NCI-H1417 treated with DMSO at 0.1 percent for 48 hours (cell line): ENCODE data around the gene PNKD.

Source experiments
- DNase-seq: peaks from one replicate; lab custom pipeline; 2025; lab: John Stamatoyannopoulos, UW

Gene PNKD, protein sequence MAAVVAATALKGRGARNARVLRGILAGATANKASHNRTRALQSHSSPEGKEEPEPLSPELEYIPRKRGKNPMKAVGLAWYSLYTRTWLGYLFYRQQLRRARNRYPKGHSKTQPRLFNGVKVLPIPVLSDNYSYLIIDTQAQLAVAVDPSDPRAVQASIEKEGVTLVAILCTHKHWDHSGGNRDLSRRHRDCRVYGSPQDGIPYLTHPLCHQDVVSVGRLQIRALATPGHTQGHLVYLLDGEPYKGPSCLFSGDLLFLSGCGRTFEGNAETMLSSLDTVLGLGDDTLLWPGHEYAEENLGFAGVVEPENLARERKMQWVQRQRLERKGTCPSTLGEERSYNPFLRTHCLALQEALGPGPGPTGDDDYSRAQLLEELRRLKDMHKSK

DNA sequence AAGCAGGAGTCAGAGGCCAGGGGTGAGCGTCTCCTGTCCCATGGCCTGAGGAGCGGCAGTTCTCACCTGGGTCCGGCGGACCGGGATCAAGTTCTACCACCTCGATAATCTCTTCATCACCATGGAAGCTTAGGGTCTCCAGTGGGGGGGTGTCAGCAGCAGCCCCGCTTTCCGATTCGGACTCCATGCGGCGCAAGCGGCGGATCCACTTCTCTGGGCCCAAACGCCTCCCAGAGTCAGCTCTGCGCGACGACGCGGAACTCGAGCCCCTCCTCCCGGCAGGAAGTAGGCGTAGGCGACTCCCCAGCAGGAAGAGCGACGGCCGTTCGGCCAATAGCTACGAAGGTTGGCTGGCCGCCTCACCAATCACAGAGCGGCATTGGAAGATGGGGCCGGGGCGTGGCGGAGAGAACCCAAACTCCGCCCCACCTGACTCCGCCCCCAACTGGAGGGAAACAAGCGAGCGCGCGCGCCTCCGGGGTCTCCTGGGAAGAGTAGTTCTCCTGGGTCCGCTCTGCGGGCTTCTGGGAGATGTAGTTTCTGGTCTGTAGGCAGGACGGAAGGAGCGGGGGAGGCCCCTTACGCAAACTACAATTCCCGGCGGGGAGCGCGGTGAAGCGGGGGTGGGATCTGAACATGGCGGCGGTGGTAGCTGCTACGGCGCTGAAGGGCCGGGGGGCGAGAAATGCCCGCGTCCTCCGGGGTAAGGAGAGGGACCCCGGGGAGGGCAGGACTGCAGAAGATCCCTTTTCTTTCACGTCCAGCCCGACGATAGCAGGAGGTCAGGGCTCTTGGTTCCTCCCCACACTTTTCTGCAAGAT is at the start of gene PNKD, which contains the start of gene AAMP:
TSS of gene PNKD (plus strand) at position 620 of the 821 bp plus-strand sequence. CDS start at position 637, 17 bp downstream.
TSS of gene AAMP (minus strand) at position 238 of the 821 bp plus-strand sequence. CDS start at position 187, 51 bp downstream.
- peak; percentile 90 for DNase-seq

DNA sequence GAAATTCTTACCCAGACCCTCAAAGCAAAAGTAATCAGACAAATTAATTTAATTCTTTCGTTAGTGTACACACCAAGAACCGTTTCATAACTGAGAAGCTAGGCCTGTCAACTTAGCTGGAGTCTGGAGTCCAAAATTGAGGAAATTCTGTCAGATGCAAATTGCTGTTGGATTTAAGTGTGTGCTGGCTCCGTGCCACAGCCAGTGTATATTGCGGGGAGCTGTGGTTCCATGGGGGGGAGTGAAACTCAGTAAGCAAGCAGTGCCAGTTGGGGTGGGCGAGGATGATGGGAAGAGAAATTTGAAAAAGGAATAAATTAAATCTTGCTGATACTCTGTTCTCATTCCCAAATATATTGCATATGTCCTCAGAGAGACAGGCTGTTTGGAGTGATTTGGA is 49.3 kb upstream of the PNKD start:
- no peak for DNase-seq

DNA sequence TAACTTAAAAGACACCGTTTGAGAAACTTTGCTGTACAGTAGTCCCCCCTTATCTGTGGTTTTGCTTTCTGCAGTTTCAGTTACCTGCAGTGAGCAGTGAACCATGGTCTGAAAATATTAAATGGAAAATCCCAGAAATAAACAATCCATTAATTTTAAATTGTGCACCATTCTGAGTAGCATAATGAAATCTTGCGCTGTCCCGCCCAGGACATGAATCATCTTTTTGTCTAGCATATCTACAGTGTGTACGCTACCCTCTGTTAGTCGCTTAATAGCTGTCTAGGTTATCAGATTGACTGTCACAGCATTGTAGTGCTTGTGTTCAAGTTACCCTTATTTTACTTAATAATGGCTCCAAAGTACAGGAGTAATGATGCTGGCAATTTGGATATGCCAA is 47.3 kb upstream of the PNKD start:
- DNase-seq, result no peak

DNA sequence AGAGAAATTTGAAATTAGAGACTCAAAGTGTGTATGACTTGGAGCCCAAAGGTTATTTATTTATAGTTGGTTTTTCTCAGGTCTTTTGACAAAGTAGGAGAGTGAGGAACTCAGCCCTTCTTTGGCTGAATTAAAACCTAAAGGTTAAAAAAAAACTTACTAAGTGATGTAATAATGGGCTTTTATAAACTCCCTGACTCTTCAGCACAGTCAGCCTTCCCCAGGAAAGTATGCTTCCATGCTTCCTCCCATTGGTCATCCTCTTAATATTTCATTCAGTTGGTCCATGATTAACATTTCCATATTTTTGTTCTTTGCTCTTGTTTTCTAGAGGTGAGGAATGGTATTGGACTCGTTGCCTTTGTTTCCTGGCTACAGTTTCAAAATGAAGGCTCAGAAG is 46.1 kb upstream of the PNKD start:
- DNase-seq, result no peak

DNA sequence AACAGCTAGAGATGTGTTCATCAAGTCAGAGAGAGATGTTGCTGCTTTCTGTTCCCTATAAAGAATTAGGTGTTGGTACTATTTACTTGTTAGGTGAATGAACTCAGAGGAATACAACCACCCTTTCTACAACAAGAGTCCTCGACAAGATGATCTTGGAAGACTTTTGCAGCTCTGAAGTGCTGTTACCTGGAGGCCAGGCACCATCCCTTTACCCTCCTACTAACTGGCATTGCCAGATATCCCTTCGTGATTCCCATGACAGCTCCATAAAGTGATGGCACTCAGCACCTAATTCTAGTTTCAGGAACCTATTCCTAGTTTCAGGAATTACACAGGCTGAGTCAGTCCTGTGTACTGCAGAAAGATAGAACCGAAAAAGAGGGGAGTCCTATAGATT is 43.4 kb upstream of the PNKD start:
- DNase-seq, result no peak

DNA sequence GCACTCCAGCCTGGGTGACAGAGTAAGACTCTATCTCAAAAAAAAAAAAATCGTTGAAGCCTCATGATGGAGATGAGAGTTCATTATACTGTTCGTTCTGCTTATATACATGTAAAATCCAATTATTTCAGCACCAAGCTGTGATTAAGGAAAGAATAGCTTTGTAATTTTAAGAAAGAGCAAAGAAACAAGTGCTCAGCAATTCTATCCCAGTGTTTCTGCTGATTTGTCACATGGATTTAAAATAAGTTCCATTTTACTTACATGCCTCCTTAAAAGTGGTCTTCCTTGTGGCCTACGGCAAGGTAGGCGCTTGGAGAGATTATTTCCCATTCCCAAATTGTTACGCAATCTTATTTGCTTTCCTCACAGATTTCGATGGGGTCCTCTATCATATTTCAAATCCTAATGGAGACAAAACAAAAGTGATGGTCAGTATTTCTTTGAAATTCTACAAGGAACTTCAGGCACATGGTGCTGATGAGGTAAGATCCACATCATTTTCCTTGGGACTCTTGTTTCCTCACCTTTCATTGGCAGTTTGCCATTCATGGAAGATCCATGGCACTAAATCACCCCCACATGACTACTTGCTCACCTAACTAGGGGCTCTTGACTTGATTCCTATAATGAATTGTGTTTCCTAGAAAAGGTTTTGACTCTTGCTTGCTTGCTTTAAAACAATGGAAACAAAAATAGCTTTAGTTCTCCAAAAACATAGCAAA is 41.8 kb upstream of the PNKD start:
- no peak for DNase-seq

DNA sequence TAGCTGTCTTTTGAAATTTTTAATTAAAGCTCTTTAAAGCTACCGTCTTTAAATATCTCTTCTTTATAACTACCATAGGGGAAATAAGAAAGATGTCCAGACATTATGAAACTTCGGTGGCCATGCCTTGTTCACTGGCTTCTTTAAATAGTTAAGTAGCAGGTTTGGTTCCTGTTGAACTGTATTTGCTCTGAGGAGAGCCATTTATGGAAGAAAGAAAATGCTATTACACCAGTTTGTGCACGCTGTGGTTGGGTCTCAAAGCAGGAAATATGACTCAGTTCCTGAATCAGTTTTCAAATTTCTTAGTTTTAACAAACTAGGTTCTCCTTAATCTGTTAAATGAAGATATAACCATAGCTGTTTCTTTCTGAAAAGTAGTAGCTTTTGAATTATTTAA is 41.1 kb upstream of the PNKD start:
- no peak for DNase-seq

DNA sequence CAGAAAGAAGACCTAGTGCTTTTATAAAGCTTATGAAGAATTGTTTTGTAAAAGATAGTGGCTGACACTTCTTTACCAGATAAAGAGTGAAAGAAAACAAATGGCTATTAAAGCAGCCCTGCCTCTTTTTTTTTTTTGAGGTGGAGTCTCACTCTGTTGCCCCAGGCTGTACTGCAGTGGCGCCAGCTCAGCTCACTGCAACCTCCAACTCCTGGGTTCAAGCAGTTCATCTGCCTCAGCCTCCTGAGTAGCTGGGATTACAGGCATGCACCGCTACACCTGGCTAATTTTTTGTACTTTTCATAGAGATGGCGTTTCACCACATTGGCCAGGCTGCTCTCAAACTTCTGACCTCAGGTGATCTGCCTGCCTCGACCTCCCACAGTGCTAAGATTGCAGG is 40.5 kb upstream of the PNKD start:
- DNase-seq, result no peak

DNA sequence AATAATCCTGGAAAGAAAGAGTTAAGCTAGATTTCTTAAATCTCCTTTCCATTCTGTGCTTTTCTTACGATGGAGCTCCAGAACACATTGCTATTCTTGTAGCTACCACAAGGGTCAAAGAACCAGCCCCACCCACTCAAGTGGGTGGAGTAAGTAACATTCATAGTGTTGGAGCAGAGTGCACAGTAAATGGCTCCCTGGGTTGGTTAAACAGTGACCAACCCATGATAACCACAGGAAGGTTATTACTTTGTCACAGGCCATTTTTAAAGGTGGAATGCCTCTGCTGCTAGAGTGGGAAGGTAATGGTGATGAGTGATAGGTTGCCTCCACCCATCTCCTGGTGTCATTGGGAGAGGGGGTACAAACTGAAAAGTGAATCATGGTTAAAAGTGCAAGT is 39.4 kb upstream of the PNKD start:
- no peak for DNase-seq

DNA sequence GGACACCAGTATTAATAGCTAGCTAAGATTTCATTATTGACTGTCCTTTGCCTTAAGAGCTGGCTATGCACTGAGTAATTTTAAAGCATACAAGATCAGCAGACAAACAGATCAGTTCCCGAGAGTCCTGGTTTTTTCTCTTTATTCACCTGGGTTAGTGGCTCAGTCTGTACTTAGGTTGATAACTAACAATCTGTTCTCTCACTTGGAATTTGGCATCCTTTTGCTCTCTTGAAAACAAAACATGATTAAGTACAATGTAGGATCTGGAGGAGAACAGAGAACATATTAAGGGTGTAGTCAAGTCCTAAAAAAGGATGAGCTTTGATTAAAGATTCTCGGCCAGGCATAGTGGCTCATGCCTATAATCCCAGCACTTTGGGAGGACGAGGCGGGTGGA is 36.8 kb upstream of the PNKD start:
- DNase-seq, result no peak

DNA sequence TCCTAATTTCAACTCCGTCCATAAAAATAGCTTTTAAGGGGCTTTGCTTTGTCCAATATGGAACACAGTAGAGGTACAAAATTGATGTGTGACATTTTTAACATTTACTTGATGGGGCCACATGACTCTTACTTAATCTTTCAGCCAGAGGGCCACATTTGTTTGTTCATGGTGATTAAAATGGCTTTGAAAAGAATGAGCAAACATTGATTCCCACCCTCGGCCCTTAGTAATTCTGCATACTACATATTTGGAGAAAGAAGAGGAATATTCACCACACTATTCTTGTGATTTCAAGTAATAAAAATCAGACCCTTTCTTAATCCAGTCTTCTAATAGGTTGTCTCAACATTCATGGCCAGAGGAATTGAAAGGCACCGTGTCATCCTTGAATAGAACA is 35.8 kb upstream of the PNKD start:
- DNase-seq, result no peak

DNA sequence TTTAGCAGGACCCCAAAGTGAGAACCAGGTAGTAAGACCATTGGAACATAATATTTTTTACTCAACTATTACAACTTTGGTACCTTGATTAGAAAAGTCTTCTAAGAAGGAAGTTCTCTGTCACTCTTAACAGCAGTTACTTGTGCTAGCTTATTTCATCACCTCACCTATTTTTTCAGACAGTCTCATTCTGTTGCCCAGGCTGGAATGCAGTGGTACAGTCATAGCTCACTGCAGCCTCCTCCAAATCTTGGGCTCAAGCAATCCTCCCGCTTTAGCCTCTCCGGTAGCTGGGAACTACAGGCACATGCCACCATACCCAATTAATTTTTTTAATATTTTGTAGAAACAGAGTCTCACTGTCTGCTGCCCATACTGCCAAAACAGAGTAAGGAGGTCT is 35.3 kb upstream of the PNKD start:
- no peak for DNase-seq

DNA sequence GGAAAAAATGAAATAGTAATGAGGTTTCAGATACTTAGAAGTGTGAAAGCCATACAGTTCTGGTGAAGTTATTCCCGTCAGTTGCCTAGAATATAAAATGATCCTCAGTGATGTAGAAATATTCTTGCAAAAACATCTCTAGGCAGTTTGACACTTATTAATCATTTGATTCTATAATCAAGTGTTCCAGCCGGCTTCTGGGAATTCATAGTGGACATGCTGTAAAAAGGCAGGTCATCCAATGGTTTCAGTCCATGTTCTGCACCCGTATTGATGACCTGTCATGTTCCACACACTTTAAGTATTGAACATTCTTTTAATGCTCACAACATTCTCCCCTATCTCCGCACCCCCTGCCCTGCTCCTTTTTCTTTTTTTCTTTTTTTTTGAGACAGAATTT is 33.5 kb upstream of the PNKD start:
- DNase-seq, result no peak

DNA sequence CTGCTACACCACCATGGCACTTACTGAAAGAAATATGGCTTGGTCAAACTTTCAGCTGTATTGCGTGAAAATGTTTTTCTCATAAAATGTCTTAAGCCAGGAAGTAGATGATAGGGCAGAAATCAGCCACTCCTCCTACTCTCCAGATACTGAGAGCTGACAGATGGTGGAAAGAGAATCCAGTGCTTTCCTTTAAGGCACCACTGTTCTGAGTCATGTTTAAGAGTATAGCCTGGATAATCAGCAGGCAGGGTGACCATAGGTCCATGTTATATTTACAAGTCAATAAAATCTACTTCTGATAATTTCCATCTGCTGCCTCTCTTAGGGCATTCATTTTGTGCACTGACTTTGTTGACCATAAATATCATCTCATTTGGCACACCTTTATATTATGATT is 31.4 kb upstream of the PNKD start:
- DNase-seq, result no peak

DNA sequence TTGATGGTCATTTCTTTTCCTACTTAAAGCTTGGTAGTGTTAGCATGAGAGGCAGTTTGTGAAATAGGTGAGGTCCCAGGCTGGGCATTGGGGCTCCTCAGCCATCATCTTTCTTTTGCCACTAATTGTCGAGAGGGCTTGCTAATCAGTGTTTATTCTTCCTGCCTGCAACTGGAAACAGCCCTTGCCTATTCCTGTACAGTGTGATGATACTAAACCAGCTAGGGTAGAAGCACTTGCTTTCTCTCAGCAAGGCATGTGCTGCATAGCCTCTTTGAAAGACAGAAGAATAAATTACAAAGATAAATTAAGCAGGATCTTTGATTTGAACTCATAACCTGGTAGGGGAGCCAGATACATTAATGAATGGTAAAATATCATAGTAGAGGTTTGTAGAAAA is 26.1 kb upstream of the PNKD start:
- no peak for DNase-seq

DNA sequence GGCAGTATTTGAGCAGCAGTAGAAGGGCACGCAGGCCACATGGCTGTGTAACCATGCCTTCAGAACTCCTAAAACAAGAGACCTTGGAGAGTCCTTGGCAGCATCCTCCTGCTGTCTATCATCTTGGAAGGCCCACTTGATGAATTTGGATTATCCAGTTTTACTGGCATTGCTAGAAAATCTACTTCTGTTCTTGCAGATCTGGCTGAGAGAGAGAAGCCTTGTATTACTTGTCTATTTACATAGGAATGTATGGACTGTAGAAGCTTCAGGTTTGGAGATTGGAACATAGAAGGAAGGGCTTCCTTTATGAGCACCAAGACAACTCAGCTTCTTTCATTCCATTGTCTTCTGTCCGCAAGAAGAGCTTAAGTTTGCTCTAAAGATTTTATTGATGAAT is 25.7 kb upstream of the PNKD start:
- DNase-seq, result no peak

DNA sequence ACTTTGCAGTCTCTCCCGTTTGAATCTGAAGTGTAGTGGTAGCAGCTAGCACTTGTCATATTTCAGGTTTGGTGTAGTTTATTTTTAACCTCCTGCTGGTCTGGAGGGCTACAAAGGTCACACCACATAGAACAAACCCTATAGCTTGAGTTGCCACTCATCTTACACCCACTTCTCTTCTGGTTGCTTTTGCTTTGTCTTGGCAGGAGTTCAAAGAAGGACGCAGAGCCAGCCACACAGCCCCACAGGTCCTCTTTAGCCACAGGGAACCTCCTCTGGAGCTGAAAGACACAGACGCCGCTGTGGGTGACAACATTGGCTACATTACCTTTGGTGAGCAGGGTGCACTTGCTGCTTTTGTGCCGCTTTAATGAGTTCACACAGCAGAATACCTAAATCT is 25.1 kb upstream of the PNKD start:
- no peak for DNase-seq

DNA sequence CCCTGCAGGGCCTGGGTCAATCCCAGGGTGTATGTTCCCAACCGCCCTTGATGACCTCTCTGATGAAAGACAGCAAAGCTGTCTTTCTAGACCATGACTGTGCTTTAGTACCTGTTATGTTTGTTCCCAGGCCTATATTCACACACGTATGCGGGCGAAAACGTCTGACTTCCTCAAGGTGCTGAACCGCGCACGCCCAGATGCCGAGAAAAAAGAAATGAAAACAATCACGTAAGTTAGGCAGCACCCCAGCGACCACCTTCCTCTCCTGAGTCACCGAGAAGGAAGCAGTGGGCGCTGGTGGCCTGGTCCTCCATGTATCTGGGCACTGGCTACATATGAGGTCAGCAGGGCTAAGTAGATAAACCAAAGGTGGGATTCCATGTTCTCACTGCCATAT is 20.6 kb upstream of the PNKD start:
- DNase-seq, result no peak

DNA sequence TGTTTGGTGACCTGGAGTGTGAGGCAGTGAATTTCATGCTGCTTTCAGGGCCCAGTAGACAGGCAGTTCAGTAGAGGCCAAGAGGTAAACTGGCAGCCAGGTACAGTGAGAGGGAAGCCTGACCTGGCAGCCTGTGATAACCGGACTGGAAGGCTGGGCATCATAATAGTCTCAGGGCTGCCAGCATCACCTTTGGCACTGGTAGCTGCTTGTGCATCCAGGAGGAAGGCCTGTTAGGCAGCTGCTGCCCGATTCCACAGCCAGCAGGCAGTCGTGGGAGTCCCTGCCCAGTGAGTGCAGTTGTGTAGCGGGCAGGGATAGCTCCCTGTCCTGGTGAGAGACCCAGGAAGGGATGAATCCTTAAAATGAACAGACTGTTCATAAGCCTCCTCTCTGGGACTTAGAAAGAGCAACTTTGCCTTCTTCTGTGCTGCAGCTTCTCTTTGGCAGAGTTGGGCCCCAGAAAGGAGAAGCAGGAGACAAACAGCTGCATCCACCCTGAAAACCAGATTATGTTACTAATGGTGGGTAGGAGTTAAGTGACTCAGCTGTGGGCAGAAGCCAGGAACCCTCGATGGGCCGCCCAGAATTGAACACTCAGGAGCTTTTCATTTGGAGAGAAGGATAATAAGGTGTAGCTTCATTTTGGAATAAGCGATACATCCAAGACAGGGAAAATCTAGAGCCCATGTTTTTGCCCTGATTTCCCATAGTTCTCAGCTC is 17.6 kb upstream of the PNKD start:
- no peak for DNase-seq

DNA sequence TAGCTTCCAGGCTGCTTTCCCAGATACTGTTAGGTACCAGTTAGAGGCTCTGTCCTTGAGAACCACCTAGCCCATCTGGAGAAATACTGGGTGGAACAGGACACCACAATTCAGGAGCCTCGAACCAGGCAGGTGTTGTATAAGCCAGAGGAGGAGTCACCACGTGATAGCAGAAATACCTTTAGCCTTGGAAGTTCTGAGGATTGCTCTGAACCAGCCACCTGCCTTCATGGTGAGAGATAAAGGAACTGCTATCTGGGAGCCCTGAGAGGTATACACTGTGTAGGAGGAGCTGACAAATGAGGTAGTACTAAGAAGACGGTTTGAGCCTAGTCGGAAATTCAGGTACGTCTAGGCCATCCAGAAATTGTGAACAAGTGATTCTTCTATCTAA is 17.1 kb upstream of the PNKD start:
- DNase-seq, result no peak

DNA sequence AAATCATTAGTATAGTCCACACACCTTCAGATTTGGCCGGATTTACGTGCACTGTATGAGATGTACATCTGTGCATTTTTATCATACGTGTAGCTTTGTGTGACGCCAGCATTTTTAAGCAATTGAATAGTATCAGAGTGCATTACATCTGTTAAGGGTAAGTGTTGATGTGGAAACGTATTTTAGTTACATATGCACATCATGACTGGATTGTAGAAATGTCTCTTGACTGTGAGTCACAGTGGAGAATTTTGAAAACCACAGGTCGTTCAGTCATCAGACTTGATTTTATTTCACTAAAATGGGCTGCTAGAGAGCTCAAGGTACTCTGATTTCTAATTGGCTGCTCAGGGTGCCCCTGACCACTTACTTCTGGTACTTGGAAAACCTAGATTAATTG is 14.9 kb upstream of the PNKD start:
- DNase-seq, result no peak
